HepG2 (cell line): ENCODE measurements around the gene DIPK1C.

Experiments
- BCLAF1 ChIP-seq: fragments of 450-650 bp; IDR thresholded peaks from 2 replicates; pipeline ENCODE4 v1.6.1; 2017; ENCODE audit warnings: mild to moderate bottlenecking
- PAWR ChIP-seq: sonication (generic); formaldehyde crosslinking; IDR thresholded peaks from 2 replicates; pipeline ENCODE4 v1.4.0; 2020; ENCODE audit warnings: missing genetic modification reagents, mild to moderate bottlenecking, borderline replicate concordance
- POLR2AphosphoS2 ChIP-seq: IDR thresholded peaks from 2 replicates; pipeline ENCODE4 v1.6.1; 2011; ENCODE audit warnings: low read depth, low read length, improper control_type of control experiment
- SP1 ChIP-seq, 2 experiments: fragments of 450-650 bp in 1 of 2; sonication (generic) in 1 of 2; formaldehyde crosslinking in 1 of 2; IDR thresholded peaks; 2 replicates each; pipeline versions ENCODE4 v1.4.0 to v1.6.1; 2016 to 2020; ENCODE audit warnings: missing genetic modification reagents in 1 of 2
- THRA ChIP-seq: sonication (generic); formaldehyde crosslinking; IDR thresholded peaks from 2 replicates; pipeline ENCODE4 v1.4.0; 2020; ENCODE audit warnings: missing genetic modification reagents, borderline replicate concordance
- ZNF558 ChIP-seq: sonication (generic); formaldehyde crosslinking; IDR thresholded peaks from 2 replicates; pipeline ENCODE4 v1.9.0; 2022; ENCODE audit warnings: mild to moderate bottlenecking, missing genetic modification reagents, borderline replicate concordance
- ZZZ3 ChIP-seq: sonication (generic); formaldehyde crosslinking; IDR thresholded peaks from 2 replicates; pipeline ENCODE4 v1.4.0; 2020; ENCODE audit warnings: missing genetic modification reagents, mild to moderate bottlenecking, borderline replicate concordance
- TF ChIP-seq, protein P1 (sequence below): sonication (generic); formaldehyde crosslinking; IDR thresholded peaks from 2 replicates; pipeline ENCODE4 v1.5.0; 2020; ENCODE audit warnings: mild to moderate bottlenecking, missing genetic modification reagents, moderate library complexity
- TF ChIP-seq, protein P2 (sequence below), 2 experiments: IDR thresholded peaks; 2 replicates each; pipeline ENCODE4 v1.6.1; 2011 to 2012; ENCODE audit warnings: low read length in 2 of 2, borderline replicate concordance in 1 of 2, low read depth in 1 of 2, mild to moderate bottlenecking in 1 of 2, moderate library complexity in 1 of 2

GRCh38 chr18:74506448-74507084 lies 49.5 kb upstream of the DIPK1C start:
- TF ChIP-seq ZZZ3 (CRISPR knock-in tag) = no peak
- TF ChIP-seq THRA (CRISPR knock-in tag) = no peak
- TF ChIP-seq POLR2AphosphoS2 = no peak
- TF ChIP-seq, protein P1, sequence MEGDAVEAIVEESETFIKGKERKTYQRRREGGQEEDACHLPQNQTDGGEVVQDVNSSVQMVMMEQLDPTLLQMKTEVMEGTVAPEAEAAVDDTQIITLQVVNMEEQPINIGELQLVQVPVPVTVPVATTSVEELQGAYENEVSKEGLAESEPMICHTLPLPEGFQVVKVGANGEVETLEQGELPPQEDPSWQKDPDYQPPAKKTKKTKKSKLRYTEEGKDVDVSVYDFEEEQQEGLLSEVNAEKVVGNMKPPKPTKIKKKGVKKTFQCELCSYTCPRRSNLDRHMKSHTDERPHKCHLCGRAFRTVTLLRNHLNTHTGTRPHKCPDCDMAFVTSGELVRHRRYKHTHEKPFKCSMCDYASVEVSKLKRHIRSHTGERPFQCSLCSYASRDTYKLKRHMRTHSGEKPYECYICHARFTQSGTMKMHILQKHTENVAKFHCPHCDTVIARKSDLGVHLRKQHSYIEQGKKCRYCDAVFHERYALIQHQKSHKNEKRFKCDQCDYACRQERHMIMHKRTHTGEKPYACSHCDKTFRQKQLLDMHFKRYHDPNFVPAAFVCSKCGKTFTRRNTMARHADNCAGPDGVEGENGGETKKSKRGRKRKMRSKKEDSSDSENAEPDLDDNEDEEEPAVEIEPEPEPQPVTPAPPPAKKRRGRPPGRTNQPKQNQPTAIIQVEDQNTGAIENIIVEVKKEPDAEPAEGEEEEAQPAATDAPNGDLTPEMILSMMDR = no peak
- no peak for TF ChIP-seq BCLAF1
- no peak for TF ChIP-seq PAWR (CRISPR knock-in tag)
- TF ChIP-seq, protein P2, sequence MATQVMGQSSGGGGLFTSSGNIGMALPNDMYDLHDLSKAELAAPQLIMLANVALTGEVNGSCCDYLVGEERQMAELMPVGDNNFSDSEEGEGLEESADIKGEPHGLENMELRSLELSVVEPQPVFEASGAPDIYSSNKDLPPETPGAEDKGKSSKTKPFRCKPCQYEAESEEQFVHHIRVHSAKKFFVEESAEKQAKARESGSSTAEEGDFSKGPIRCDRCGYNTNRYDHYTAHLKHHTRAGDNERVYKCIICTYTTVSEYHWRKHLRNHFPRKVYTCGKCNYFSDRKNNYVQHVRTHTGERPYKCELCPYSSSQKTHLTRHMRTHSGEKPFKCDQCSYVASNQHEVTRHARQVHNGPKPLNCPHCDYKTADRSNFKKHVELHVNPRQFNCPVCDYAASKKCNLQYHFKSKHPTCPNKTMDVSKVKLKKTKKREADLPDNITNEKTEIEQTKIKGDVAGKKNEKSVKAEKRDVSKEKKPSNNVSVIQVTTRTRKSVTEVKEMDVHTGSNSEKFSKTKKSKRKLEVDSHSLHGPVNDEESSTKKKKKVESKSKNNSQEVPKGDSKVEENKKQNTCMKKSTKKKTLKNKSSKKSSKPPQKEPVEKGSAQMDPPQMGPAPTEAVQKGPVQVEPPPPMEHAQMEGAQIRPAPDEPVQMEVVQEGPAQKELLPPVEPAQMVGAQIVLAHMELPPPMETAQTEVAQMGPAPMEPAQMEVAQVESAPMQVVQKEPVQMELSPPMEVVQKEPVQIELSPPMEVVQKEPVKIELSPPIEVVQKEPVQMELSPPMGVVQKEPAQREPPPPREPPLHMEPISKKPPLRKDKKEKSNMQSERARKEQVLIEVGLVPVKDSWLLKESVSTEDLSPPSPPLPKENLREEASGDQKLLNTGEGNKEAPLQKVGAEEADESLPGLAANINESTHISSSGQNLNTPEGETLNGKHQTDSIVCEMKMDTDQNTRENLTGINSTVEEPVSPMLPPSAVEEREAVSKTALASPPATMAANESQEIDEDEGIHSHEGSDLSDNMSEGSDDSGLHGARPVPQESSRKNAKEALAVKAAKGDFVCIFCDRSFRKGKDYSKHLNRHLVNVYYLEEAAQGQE (IDR thresholded peaks at IDR 0.05; ENCODE audit: borderline replicate concordance in 1 of 2, low read depth in 1 of 2, low read length in 2 of 2) = no peak
- no peak for TF ChIP-seq SP1 (IDR thresholded peaks at IDR 0.05)
- TF ChIP-seq SP1 (CRISPR knock-in tag; IDR thresholded peaks at IDR 0.05) = no peak
- TF ChIP-seq ZNF558 = no peak
